DND-41 (cell line): ENCODE results near the gene PARP6.

Source experiments
- CTCF ChIP-seq: IDR thresholded peaks from 2 replicates; pipeline ENCODE4 v1.5.1; 2012; ENCODE audit warnings: borderline replicate concordance, low read length, moderate library complexity, mild to moderate bottlenecking; ENCODE audit not compliant: poor library complexity, severe bottlenecking; ENCODE audit errors: extremely low read depth
- EZH2 ChIP-seq: IDR thresholded peaks from 3 replicates; pipeline ENCODE4 v1.6.1; 2012; ENCODE audit warnings: borderline replicate concordance, low read depth, mild to moderate bottlenecking, moderate library complexity, low read length, inconsistent platforms; ENCODE audit not compliant: severe bottlenecking

GRCh38 chr15:72239652-72240051 lies 32.7 kb downstream of the PARP6 start:
- TF ChIP-seq CTCF = no peak
- TF ChIP-seq EZH2 = no peak
